ENCODE results near the gene TMEM156.
"Not testable (repeated sequence)": the region's sequence is repeated elsewhere in the genome, so short reads cannot be mapped to it uniquely, and the experiment has no call there.

Gene TMEM156

DNA sequence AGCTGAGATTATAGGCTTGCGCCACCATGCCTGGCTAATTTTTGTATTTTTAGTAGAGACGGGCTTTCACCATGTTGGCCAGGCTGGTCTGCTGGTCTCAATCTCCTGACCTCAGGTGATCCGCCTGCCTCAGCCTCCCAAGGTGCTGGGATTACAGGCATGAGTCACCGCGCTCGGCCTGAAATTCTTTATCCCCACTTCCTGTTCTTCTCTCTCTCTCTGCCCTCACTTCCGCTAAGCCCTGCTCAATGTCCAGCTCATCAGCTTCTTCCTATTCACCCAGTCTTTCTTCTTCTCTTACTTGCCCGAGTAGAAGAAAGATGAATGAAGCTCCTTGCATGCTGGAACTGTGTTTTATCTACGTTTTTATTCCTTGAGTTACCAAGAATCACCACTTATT, 43.9 kb downstream of the TMEM156 start:
- DNase-seq: not testable (repeated sequence)

DNA sequence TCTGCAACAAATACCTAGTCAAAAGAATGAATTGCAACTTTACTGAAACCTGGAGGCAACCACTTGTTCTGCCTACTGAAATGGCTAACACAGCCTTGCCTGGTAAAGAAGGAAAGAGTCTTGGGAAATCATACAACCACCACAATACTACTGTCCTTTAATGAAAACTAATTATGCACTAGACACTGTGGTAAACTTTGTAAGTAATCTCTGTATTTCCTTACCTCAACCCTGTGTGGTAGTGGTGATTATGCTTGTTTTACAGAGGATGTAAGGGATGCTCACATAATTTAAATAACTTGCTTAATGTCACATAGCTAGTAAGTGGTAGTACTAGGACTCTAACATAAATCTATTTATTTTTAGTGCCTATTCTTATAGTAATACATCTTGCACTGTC, 44.7 kb downstream of the TMEM156 start:
- no peak for DNase-seq

DNA sequence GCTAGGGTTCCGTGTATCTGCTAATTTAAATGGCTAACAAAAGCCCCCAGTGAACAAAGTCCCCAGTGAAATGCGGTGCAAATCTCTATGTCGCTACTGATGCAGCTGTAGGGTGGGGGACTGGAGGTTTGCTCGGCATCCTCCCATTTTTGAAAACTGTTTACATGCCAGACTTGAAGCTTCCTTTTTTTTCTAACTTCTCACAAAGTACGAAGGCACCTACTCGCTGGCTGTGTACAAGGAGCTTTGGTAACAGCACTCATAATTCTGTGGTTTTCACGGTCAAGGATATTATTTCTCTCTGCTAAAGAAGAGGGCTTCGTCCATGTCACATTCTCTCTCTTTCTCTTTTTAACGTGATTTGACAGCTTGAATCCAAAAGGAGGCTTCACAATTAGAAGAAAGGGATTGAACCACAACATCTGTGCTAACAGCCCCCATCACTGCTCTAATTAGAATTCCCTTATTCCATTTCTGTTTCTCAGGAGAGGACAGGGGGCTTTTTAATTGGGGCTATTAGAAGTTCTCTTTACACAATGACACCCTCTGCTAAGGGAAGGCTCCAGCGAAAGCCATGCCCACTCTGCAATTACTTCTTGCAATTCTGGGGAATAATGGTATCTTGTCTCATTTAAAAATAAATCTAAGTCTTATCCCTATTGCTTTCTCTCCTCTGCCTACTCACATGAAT, 46.7 kb downstream of the TMEM156 start:
- no peak for DNase-seq

DNA sequence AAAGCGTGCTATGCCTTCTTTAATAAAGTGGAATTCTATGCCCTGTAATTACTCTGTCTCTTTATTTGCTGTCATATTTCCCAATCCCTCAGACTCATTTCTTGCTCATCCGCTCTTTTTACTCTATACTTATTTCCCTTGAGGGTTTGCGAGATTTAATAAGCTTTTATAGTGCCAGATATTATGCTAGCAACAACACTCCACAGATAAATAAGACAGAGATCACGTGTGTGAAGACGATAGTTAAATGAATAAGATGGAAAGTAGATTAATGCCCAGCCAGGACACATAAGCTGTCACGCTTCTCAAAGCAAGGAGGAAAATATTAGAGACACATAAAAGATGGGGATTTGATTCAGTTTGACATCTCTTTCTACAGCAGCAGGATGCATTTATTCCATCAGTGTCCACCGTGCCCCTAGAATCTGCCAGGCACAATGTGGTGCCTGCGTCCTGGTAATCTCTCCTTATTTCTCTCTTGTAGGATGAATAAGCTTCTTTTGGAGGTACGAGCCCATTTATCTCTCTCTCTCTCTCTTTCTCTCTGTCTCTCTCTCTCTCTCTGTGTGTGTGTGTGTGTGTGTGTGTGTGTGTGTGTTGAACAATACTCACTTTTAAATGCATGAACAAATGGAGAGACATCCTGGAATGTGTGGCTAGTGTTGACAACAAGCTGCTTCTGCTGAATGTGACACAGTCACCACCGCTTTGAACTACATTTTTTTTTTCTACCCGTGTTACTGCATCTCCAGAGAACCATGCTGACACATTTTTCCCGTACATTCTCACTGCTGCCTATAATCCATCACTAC, 48.2 kb downstream of the TMEM156 start:
- DNase-seq: no peak

DNA sequence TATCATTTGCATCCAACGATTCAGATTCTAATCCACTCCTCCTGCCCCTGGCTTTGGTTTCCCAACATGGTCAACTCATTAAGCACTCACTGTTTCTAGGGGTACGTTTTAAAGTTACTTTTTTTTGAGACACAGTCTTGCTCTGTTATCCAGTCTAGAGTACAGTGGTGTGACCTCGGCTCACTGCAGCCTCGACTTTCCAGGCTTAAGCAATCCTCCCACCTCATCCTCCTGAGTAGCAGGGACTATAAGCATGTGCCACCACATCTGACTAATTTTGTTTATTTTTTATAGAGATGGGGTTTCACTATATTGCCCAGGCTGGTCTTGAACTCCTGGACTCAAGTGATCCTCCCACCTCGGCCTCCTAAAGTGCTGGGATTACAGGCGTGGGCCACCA, 48.9 kb downstream of the TMEM156 start:
- DNase-seq: no peak

DNA sequence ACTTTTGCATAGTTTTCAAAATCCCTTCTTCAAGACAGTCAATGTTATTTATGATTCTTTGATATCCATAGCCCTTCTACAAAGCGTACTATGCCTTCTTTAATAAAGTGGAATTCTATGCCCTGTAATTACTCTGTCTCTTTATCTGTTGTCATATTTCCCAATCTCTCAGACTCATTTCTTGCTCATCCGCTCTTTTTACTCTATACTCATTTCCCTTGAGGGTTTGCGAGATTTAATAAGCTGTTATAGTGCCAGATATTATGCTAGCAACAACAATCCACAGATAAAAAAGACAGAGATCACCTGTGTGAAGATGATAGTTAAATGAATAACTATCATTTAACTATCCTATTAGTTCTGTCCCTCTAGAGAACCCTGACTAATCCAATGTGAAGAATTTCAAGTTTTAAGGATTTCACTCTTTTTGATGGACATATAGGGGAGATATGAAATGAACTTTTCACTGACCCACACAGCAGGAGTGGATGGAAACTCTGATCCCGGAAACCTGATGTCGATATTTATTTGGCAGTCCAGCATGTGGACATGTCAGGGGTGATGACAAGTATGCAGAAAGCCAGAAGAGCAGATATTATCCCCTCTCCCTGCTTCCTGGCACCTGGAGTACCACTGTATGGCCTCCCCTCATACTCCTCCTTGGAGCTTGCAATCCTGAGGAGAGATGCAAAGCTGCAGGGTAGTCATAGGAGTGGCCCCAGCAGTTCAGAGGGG, 49.7 kb downstream of the TMEM156 start:
- DNase-seq: no peak

DNA sequence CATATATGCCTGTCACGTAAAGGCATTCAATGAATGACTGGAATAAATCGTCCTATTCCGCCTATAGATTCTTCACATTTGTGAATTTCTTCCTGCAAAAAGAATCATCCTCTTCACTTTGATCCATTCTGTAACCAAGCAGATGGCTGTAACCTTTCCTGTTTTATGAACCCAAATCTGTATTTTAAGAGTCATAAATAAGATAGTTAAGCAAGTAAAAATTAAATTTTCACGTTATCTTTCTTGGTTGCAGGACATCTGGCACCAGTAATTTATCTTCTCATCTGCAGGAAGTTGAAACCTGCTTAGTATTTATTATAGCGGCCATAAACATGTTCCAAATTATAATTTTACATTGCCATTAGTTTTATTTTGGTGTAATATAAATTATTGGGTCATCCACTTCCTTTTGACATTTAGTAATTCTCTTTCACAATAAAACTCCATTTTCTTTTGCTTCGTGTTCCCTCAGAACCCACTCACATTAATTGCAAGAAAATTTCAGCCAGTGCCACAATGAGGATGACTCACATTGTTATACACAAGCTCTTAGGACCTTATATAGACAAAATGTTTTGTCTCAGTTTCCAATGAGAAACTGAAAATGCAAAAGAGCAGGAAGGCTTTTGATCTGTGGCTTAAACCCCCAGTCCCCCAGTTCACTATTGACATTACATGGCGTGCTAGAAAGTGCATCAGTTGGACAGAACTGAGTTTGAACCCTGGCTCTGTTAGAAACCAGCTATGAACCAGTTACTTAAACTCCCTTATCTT, 51.1 kb downstream of the TMEM156 start:
- no peak for DNase-seq

DNA sequence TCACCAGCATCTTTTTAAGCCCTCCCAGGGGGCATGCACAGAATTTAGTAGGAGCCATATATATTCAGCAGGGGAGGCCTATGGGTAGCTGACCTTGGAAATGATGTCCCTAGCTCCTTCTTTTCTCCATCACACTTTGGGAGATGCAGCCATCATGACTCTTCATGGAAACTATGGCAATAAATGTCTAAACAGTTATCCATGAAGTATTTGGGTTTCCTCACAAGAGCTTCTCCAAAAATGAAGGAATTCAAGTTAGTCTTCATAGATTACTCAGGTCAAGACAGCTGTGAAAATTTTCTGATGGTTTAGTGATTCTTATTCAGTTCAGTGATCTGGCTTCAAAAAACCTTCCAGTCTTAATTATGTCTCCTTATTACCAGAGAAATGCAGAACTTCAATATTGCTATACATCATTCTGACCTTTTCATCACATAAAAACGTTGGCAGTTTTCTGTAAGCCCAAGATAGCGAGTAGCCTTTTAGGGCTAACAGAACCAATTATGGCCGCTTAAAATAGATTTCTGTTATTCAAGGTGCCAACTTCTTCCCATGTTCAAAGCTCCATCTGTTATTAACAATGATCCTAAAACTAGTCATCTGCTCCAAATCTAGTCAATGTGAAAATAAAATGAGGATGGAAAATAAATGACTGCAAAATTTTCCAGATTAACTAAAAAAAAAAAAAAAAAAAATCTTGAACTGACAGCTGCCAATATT, 52.5 kb downstream of the TMEM156 start:
- no peak for DNase-seq

DNA sequence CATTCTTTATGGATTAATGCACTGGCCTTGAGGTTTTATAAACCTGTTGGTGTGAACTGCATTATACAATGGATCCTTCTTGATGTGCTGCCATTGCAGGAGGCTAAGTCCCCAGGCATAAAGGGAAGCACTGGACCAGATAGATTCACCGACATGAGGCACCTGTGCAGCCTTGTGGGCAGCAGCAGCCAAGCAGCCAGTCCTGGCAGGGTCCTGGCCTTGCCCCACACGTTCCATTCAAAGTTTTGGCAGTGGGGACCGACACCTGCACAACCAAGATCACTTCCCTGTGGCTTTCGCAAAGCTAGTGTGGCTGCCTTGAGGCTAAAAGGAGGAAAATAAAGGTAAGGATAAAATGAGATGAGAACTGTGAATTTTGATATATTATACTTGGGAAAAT, 53.1 kb downstream of the TMEM156 start:
- DNase-seq: no peak

DNA sequence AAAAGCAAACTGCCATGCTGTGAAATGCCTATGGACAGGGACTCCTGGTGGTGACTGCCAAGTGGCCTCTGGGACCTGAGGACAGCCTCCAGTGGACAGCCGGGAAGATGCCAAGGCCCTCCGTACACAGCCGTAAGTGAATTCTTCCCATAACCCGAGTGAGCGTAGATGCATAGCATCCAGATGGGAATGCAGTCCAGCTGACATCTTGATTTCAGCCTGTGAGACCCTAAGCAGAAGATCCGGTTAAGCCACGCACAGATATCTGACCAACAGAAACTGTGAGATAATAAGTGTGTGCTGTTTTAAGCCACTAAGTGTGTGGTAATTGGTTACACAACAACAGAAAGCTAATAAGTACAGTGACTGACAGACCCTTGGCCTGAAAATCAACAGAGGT, 55.9 kb downstream of the TMEM156 start:
- DNase-seq: no peak

DNA sequence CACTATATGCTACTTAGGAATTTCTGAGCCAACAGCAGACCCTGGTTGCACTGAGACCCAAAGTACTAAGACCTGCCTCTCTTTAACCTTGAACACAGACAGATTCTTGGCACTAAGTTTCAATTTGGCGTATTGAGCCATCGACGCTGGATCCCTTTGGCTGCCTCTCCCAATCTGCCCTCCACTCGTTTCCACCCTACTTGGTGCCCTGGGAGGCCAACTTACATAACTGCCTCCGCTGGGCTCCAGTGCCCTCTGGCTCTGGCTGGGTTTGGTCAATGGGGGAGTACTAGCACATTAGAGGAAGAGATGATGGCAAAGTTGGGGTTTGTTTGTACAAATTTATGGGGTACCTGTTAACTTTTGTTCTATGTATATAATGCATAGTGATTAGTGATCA, 63.5 kb downstream of the TMEM156 start:
- no peak for DNase-seq

DNA sequence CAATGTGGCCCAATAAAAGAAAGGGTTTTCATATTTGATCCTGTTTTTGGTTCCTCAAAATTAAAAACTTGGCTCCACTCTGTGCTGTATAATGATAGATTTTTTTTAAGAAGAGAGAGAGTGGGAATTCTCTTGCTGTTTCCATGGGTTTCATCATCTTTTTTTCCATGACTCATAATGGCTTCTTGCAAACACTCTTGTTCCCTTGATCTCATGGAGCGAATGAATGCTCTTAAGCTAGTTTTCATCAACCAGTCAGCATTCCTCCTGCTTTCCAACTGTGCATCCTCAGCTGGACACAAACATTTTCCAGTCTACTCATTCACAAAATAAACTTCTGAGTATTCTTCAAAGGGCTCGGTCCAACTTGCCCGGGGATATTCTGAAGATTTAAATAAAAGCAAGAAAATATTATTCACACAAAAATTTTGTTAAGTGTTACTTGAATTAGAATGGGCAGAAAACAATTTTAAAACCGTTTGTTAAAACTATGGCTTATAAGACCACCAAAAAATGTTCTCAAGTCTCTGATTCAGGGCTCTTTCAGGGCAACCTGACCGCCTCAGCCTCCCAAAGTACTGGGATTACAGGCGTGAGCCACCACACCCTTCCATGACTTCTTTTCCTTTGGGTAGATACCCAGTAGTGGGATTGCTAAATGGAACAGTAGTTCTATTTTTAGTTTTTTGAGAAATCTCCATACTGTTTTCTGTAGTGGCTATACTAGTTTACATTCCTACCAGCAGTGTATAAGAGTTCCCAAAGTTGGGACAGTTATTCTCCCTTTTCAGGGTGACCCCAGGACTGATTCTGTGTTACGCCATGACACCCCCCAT, 64.7 kb downstream of the TMEM156 start:
- no peak for DNase-seq

DNA sequence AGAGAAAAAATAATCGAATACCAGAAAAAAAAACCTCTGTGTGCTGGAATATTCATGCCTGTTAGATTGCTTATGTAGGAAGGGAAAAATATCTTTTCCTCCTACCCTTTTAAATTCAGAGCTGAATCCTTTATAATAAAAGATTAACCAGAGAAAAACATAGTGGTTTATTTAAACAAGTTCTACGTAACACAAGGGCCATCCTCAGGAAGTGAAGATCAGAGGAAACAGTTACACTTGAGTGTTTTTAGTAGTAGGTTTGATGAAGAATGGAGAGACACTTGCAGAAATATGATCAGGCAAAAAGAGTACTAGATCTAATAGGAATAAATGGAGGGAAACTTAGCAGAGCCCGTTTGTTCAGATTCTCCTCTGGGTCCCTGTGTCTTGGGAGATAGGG, 66.3 kb downstream of the TMEM156 start:
- no peak for DNase-seq

DNA sequence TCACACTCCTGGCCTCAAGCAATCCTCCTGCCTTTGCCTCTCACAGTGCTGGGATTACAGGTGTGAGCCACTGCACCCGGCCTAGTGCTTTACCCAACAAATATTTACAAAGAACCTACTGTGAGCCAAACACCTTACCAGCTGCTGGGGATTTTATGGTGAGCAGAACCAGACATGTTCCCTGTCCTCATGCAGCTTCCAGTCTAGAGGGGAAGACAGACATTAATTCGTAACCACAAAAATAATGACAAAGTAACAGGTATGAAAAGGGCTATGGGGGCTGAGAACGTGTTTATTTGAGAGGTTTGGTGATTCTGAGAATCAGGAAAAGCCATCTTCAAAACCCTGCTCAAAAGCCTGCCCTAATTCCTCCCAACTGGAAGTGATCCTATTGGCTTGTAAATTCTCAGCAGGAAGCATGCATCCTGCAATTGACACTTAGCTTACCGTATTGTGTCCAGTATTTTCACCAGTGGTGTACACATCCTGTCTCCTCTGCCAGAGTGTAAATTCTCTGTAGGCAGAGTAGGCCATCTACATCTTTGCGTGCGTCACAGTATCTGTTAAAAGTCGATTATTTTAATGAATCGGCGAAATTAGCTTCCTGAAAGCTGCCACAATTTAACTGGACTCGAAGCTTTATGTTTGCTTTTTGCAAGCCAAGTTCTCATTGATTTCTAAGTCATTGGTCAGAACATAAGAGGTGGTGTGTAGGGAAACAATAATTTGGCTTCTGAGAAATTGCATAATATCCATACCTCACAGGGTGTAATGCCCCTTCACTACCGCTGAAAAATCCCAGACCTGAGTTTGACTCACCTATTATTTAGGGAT, 67.0 kb downstream of the TMEM156 start:
- no peak for DNase-seq

DNA sequence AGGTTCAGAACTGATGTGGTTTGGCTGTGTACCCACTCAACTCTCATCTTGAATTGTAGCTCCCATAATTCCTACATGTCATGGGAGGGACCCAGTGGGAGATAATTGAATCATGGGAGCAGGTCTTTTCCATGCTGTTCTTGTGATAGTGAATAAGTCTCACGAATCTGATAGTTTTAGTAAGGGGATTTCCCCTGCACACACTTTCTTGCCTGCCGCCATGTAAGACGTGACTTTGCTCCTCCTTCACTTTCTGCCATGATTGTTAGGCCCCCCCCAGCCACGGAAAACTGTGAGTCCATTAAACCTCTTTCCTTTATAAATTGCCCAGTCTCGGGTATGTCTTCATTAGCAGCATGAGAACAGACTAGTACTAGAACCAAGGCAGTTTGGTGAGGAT, 73.0 kb downstream of the TMEM156 start:
- not testable (repeated sequence) for DNase-seq

DNA sequence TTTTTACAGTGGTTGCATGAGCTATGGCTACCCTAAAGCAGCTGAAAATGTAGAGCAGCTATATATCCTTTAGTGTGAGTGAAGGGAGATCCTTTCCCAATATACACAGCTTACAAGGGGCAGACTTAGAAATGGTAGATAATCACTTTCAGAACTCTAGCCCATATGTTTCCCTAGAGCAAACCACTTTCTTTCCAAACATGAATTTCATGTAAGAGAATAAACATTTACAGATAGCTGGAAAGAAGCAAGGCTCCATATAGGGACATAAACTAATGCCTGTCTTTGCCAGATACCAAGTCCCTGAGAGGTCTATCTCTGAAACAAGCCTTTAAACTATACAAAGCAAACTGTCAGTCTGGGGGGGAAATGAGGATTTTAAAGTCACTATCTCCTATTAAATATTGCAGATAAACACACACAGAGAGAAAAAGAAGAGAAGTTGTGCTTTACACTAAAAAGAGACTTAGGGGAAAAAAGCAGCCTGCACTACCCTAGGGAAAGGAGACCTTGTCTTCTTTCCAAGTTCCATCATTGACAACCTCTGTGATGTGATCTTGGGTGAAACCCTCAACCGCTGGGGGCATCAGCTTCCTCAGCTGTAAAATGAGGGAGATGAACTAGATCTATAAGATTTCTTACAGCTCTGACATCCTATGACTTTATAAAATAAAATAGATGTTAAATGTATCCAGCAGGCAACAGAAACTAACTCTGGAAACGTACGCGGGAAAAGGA, 73.6 kb downstream of the TMEM156 start:
- no peak for DNase-seq

DNA sequence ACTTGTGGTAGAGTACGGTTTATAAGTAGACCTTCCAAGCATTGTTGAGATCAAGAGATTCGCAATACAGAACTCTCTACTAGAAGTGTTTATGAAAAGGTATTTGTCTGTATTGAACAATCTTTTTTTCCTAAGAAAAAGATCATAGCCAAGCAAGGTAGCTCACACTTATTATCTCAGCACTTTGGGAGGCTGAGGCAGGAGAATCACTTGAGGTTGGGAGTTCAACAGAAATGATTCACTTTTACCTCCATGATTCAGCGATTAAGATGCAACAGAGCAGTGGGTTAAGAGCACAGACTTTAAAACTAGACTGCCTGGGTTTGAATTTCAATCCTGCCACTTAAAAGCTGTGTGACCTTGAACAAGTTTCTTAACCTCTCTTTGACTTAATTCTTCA, 74.3 kb downstream of the TMEM156 start:
- DNase-seq: no peak

DNA sequence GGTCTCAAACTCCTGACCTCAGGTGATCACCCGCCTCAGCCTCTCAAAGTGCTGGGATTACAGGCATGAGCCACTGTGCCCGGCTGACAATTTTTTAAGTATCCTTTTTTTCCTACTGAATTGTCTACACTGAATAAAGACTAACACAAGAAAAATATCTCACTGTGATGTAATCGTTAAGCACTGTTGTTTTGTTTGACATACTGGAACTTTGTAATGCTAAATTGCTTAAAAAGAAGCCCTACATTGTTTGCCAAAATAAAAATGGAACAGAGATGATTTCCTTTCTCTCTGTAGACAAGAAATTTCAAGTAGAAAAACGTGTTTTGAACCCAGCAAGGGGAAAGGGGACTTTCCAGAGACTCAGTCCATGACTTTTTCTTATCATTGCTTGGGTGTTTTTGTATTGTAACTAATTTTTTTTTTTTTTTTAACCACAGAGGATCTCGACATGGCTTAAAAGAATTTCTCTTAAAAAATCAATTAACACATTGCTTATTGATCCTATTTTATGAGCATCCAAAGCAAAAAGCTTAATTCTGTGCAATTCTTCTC, 74.9 kb downstream of the TMEM156 start:
- DNase-seq: no peak

DNA sequence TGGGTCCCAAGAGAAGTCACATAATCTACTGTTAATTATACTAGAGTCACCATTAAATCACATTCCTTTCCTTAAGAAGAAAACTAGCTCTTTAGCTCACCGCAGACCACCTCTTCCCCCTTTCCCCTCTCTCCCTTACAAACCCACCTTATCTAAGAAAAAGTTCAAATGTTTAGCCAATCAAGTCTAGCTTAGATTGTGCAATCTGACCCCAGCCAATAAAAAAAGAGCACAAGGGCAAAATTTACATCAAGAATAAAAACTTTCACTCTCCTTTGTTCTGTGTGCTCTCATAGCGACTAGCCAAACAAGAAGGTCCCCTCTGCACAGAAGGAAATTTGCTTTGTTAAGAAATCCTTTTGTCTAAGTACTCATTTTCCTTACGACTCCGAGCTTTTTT, 76.3 kb downstream of the TMEM156 start:
- no peak for DNase-seq
